ENCODE data around the gene H1-8.
A peak's percentile ranks its signal among the peaks of the same experiment; 100 is the strongest.
"Not testable (repeated sequence)": the region's sequence is repeated elsewhere in the genome, so short reads cannot be mapped to it uniquely, and the experiment has no call there.

Gene H1-8

GRCh38 chr3:129514110-129514509 is 28.9 kb upstream of the H1-8 start:
- Histone ChIP-seq H3K27ac (no peak overlapping the region), H3K4me3 (no peak overlapping the region)

GRCh38 chr3:129514563-129514962 is 28.4 kb upstream of the H1-8 start:
- Histone ChIP-seq H3K4me3 (no peak overlapping the region), H3K27ac (no peak overlapping the region)

- not testable (repeated sequence) for H3K27ac ChIP-seq, H3K4me3 ChIP-seq
Observed at GRCh38 chr3:129515108-129515820, 27.7 kb upstream of the H1-8 start.

GRCh38 chr3:129515821-129516432 is 27.0 kb upstream of the H1-8 start:
- H3K27ac ChIP-seq, H3K4me3 ChIP-seq: not testable (repeated sequence)

GRCh38 chr3:129517516-129517915 is 25.5 kb upstream of the H1-8 start:
- Histone ChIP-seq H3K4me3 (no peak overlapping the region), H3K27ac (no peak overlapping the region)

- Histone ChIP-seq H3K27ac (no peak overlapping the region), H3K4me3 (no peak overlapping the region)
Observed at GRCh38 chr3:129518038-129518561, 24.9 kb upstream of the H1-8 start.

GRCh38 chr3:129518581-129518980 is 24.4 kb upstream of the H1-8 start:
- H3K27ac ChIP-seq = no peak overlapping the region
- no peak overlapping the region for H3K4me3 ChIP-seq

- H3K27ac ChIP-seq = no peak overlapping the region
- H3K4me3 ChIP-seq = no peak overlapping the region
Observed at GRCh38 chr3:129519449-129519848, 23.5 kb upstream of the H1-8 start.

GRCh38 chr3:129519896-129520715 is 22.9 kb upstream of the H1-8 start:
- Histone ChIP-seq H3K4me3 (no peak overlapping the region), H3K27ac (no peak overlapping the region)

- Histone ChIP-seq H3K4me3 (no peak overlapping the region), H3K27ac (no peak overlapping the region)
Observed at GRCh38 chr3:129520960-129521359, 22.0 kb upstream of the H1-8 start.

GRCh38 chr3:129521611-129522010 is 21.4 kb upstream of the H1-8 start:
- H3K4me3 ChIP-seq = no peak overlapping the region

GRCh38 chr3:129522953-129523352 is 20.0 kb upstream of the H1-8 start:
- H3K27ac ChIP-seq = no peak overlapping the region
- no peak overlapping the region for H3K4me3 ChIP-seq

More at GRCh38 chr3:129521611-129522010, 21.4 kb upstream of the H1-8 start:
- H3K27ac ChIP-seq = no peak overlapping the region

- Histone ChIP-seq H3K27ac (no peak overlapping the region), H3K4me3 (no peak overlapping the region)
Observed at GRCh38 chr3:129524081-129524480, 18.9 kb upstream of the H1-8 start.

- Histone ChIP-seq H3K27ac (peak overlapping the region in 4 of 21 experiments; percentile 4 to 63 (median 34)), H3K4me3 (no peak overlapping the region)
Observed at GRCh38 chr3:129525341-129525968, 17.5 kb upstream of the H1-8 start.

GRCh38 chr3:129526121-129526900 is 16.7 kb upstream of the H1-8 start:
- peak overlapping the region in 3 of 21 experiments; percentile 26 to 63 (median 43) for H3K27ac ChIP-seq
- H3K4me3 ChIP-seq = no peak overlapping the region

GRCh38 chr3:129527262-129527661 is 15.7 kb upstream of the H1-8 start:
- Histone ChIP-seq H3K4me3 (no peak overlapping the region), H3K27ac (no peak overlapping the region)

- Histone ChIP-seq H3K4me3 (no peak within 1 kb of the TSS), H3K27ac (no peak within 1 kb of the TSS)
Observed at GRCh38 chr3:129528589-129529100, 14.3 kb upstream of the H1-8 start, which contains the start of gene RHO. Gene RHO, plus strand, starts transcription at chr3:129528639. Its CDS starts 95 bp downstream, at chr3:129528734.

GRCh38 chr3:129529436-129530210 is 13.4 kb upstream of the H1-8 start:
- H3K27ac ChIP-seq = no peak overlapping the region
- H3K4me3 ChIP-seq = no peak overlapping the region

Measured in skin epidermis (tissue), 12 donors.